Amniotic stem cell (primary cell): ENCODE data around the gene CHCHD3.

Experiments
- DNase-seq: peaks from one replicate; lab custom pipeline; 2025; lab: John Stamatoyannopoulos, UW

Gene CHCHD3

DNA sequence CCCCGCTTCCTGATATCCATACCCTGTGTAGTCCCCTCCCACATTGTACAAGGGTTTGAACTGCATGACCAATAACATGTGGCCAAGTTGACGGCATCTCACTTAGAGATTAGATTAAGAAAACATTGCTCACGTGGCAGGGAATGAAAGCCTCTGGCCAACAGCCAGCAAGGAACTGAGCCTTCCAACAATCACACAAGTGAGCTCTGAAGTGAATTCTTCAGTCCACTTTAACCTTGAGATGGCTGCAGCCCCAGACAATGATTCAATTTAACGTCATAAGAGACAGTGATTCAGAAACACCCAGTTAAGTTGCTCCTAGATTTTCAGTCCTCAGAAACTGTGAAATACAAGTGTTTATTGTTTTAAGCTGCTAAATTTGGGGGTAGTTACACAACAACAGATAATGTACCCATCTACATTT is 339.7 kb downstream of the CHCHD3 start:
- DNase-seq = no peak

DNA sequence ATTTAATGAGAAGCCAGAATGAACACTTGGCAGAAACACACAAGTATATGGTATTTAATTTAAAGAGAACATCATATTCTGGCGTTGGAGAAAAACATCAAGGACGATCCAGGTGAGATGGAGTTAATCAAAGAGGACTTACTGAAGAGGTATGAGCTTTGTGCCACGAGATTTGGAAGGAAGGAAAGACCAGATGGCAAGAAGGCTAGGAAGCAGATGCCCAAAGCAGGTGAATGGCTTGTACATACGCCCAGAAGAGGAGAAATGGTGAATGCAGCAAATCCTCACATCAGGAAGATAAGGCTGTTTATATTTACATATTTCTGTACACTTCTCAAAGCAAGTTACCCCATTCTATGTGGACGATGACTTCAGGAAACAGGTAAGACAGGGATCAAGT is 341.7 kb downstream of the CHCHD3 start:
- no peak for DNase-seq

DNA sequence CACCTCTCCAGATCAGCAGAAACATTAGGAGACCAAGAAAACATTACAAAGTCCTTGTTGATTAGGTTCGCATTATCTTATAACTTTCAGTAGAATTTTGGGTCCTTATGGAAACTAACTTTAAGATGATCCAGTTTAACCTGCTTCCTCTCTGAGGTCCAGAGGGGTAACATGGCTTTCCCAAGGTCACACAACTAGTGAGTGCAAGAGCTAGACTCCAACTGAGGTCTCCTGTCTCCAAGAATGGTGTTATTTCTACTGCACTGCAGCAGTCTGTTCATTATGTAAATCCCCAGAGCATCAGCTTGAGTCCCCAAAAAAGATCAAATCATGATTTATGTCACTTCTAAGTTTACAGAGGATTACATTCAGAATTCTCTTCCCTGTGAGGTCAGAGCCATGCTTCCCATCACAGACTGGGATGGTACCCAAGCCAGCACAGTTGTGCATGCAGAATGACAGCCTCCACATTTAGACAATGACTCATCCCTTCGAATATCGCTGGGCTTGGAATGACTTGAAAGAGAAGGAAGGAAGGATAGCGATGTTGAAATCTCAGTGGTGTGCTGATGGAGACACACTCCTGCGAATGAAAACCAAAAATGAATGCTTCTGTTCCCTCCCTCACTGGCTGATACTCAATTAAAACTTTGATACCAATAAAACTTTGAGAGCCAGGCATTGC is 342.5 kb downstream of the CHCHD3 start:
- DNase-seq = peak; percentile 28

DNA sequence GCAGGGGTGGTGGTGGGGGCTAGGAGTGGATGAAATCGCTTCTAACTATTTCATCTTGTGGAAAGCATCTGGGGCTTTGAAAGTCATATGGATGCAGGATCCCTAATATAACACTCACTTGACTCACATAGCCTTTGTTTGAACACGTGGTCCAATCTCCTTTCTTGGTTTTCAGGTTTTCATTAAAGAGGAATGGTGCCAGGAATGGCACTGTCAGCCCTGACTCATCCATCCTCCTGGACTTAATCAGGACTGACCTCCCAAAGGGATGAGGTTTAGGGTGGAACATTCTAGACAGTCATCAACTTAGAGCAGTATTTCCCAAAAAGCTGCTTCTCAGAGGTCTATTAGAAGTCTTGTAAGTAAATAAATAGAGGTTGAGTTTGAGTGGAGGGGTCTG is 343.6 kb downstream of the CHCHD3 start:
- DNase-seq = peak; percentile 14

DNA sequence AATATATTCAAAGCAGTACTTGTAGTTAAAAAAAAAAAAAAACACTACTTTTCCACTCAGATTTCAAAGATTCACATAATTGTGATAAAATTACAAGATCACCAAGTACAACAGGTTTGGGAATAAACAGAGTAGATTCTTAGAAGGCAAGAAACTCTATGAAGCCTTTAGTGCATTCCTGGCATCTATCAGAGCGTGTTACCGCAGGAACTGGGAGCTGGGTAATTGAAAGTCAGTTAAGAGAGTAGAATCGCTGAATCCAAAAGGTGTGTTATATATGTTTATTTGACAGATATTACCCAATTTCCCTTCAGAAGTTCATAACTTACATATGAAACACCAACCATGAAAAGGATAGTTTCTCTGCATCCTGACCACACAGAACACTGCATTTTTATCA is 346.4 kb downstream of the CHCHD3 start:
- DNase-seq = no peak
